GM12874 (cell line): ENCODE data around the gene NKD2.

Experiments used
- TF ChIP-seq, protein P1 (sequence below): IDR thresholded peaks from 2 replicates; pipeline ENCODE4 v1.5.1; 2011; ENCODE audit warnings: low read depth, mild to moderate bottlenecking, control low read depth, low read length, moderate library complexity; ENCODE audit not compliant: insufficient read depth

The NKD2 gene

DNA sequence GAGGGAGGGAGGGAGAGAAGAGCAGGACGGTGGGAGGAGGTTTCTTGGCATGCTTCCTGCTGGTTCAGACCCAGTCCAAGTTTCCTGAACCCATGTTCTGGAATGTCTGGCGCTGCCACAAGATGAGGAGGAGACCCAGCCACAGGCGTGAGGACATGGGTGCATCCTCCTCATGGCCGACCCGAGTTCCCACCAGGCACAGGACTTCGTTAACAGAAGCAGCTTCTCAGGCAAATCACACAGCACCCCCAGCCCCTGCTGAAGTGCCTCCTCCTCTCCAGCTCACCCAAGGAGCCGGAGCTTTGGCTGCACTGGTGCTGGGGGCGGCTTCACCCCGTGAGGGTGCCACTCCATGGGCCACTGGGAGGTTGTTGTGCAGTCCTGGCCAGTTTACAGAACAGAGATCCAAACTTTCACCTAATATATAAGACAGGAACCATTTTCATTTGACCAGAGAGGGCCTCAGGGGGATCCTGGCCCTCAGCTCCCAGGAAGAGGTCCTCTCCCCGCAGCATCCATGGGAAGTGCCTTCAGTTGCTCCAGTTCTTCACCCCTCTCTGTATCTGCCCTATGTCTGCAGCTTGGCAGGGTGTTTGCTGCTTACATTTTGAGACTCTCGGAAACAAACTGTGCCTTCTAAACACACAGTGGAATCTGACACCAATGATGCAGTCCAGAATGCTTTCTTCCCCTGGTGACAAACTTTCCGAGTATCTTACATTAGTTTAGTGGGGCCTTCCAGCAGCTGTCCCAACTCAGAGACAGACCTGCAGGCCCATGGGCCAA, 10.2 kb upstream of the NKD2 start:
- TF ChIP-seq, protein P1, sequence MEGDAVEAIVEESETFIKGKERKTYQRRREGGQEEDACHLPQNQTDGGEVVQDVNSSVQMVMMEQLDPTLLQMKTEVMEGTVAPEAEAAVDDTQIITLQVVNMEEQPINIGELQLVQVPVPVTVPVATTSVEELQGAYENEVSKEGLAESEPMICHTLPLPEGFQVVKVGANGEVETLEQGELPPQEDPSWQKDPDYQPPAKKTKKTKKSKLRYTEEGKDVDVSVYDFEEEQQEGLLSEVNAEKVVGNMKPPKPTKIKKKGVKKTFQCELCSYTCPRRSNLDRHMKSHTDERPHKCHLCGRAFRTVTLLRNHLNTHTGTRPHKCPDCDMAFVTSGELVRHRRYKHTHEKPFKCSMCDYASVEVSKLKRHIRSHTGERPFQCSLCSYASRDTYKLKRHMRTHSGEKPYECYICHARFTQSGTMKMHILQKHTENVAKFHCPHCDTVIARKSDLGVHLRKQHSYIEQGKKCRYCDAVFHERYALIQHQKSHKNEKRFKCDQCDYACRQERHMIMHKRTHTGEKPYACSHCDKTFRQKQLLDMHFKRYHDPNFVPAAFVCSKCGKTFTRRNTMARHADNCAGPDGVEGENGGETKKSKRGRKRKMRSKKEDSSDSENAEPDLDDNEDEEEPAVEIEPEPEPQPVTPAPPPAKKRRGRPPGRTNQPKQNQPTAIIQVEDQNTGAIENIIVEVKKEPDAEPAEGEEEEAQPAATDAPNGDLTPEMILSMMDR: no peak

DNA sequence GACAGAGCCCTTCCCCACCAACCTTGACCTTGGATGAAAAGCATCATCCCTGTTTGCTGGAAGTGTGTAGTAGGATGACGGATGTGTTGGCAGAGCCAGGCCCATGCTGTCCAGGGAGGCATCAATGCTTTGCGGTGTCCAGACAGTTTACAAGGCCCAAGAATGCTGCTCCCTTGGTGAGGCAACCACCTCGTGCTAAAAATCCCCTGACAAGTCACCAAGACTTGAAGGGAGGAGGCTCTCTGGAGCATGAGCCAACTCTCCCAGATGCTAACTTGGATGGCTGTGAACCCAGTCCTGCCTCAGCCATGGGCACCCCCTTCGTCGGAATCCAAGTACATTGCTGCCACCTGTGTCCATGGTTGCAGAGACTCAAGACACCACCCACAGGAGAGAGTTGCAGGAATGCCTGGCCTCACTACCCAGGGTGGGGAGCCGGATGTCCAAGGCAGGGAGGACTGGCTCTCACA, 9.5 kb upstream of the NKD2 start:
- TF ChIP-seq, protein P1: no peak

DNA sequence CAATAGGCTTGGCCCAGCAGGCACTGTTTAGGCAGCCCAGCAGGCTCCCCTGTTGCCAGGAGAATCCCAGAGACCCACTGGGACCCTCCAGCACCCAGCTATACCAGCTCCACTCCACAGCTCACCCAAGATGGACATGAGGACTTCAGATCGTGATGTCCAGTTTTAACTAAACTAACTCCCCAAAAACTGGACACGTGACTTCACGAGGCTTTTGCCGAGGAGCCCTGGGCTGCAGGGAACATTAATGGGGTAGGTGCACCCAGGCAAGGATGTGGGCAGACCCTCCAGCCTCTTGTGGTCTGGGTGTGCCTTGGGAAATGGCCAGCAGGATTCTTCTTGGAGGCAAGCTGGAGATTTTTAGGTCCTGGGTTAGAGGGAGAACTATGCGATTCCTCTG, 8.9 kb upstream of the NKD2 start:
- TF ChIP-seq, protein P1: no peak

DNA sequence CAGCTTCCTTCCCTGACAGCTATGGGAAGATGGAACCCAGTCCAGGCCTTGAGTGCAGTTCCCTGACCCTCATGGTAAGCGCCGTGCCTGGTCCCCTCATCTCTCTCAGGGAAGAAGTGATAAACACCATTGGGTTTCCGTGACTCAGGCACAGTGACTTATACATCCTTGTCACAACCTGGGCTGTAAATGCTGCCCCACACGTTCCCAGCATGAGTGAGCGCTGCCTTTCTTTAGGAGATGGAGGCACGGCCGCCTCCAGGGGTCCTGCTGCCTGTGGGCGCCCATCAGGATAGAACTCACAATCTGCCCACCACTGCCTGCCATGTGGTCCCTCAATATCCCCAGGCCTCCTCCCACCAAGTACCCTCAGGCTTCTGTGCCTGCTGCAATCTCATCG, 8.3 kb upstream of the NKD2 start:
- TF ChIP-seq, protein P1: no peak

DNA sequence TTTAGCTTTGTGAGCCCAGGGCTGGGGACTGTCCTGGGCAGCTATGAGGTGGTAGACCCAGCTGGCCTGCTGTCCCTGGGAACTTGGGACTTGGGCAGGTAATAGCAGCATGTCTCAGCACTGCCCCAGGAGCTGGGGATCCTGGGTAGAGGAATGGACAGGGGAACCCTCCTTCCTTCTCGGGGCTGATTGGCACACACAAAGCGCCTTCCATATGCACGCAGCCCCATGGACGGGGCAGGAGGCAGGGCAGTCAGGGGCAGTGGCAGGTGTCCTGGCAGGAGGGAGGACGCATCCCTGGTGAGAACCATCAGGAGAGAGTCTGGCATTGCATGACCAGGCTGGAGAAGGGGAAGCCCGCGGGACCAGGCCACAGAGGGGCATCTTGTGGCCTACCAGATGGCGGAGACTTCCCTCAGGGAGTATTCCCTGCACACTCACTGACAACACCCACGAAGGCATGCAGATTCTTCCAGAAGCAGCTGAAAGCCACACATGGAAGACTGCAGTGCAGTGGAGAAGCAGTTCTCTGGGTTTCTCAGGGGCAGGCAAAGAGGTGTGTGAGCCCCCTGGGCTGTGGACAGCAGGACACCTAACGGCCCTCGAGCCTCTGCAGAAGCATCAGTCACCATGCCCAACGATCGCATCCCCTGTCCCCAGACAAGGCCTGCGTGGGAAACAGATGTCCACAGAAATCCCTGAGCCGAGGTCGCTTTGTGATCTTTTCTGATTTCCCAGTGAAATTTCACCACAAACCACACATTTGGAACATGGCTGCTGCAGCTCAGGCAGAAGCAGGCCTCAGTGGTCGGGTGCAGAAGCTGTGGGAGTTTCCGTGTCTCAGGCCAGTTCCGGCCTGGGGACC, 7.0 kb upstream of the NKD2 start:
- TF ChIP-seq, protein P1: no peak

DNA sequence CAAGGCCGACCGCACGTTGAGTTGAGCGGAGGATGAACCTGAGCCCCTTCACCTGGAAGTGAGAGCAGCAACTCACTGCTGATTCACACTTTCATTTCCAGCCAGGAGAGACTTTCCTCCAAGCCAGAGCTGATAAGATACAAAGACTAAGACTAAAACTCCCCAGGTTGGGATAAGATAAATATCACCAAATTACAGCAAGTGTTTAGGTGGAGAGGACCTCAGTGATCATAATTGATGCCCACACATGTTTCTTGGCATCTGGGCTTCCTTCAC, 6.4 kb upstream of the NKD2 start:
- TF ChIP-seq, protein P1: no peak

DNA sequence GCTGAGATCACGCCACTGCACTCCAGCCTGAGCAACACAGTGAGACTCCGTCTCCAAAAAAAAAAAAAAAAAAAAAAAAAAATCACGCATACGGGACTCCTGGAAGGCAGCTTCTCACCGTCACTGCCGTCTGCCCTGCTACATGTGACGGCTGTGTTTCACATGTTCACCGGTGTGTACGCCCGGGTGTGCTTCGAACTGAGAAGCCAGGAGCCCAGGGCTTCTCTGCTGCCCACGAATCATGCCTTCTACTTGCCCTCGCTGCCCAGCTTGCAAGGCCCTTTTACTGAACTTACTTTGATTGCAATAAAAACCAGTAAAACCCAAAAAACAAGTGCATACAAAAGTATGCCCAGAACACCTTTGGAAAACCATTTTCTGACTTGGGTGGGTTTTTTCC, 5.8 kb upstream of the NKD2 start:
- TF ChIP-seq, protein P1: no peak
